Esophagus squamous epithelium (tissue), 5 donors: Measurements from ENCODE around the gene NEO1. TPM values are rescaled to one million over a fixed set of nuclear protein-coding genes. Genes with fewer than 3 reads are reported as not detected.
A peak's percentile ranks its signal among the peaks of the same experiment; 100 is the strongest.

Source experiments
- DNase-seq: peaks from one replicate; lab custom pipeline; 2025; lab: John Stamatoyannopoulos, UW
- H3K27ac ChIP-seq, 4 donors: fragments of 200-600 bp; sonication (generic); one replicate each; pipeline ENCODE4 v1.5.1; 2016 to 2019; ENCODE audit warnings: mild to moderate bottlenecking in 1 of 4
- H3K27me3 ChIP-seq, 4 donors: fragments of 200-600 bp; sonication (generic); 1 replicate in 3 of 4; 2 replicates in 1 of 4; pipeline versions ENCODE4 v1.5.1 to v1.6.0; 2017 to 2021; ENCODE audit warnings: antibody characterized with exemption in 1 of 4
- H3K36me3 ChIP-seq, 3 donors: fragments of 200-600 bp; sonication (generic); one replicate each; pipeline ENCODE4 v1.5.1; 2016 to 2019
- H3K4me1 ChIP-seq, 3 donors: fragments of 200-600 bp; sonication (generic); one replicate each; pipeline ENCODE4 v1.5.1; 2017 to 2019
- H3K4me3 ChIP-seq, 4 donors: fragments of 200-600 bp; sonication (generic); 1 replicate in 3 of 4; 2 replicates in 1 of 4; pipeline ENCODE4 v1.5.1; 2016 to 2019; ENCODE audit warnings: mild to moderate bottlenecking in 2 of 4, moderate library complexity in 1 of 4
- H3K9me3 ChIP-seq, 3 donors: fragments of 200-600 bp; sonication (generic); one replicate each; pipeline ENCODE4 v1.5.1; 2016 to 2019
- CTCF ChIP-seq, 6 experiments: fragments of 450-650 bp in 4 of 6; fragments of 200-600 bp in 2 of 6; sonication (generic) in 2 of 6; IDR thresholded peaks; one replicate each; pipeline ENCODE4 v1.5.1; 2016 to 2019; ENCODE audit warnings: antibody characterized with exemption in 6 of 6, mild to moderate bottlenecking in 4 of 6, moderate library complexity in 4 of 6
- POLR2A ChIP-seq, 4 donors: fragments of 450-650 bp; IDR thresholded peaks; one replicate each; pipeline ENCODE4 v1.6.1; 2017; ENCODE audit warnings: antibody characterized with exemption in 4 of 4, mild to moderate bottlenecking in 4 of 4, moderate library complexity in 3 of 4
- WGBS, 2 donors: methylation state at CpG; one replicate each; pipeline ENCODE4 v1.1.5; 2018; 5-methylcytosine and 5-hydroxymethylcytosine counted together
- intact Hi-C: fragments of 100-400 bp; cut with DNase I; formaldehyde crosslinking; loops from one replicate; pipeline ENCODE4 v1.15.0; 2022
- total RNA-seq, 4 donors: library from RNA; depleted of rRNA; stranded (reverse); fragments of >200 nt; gene quantifications; one replicate each; pipeline ENCODE4 v1.1.0, GENCODE V29; 2016
- donor health status: DM: yes; HTN: yes; CAD: no.

NEO1 gene
- total RNA-seq = 10 to 100 TPM in 3 of 4 donors, 1 to 10 TPM in 1; 9.2 to 32.0 (median 15.0) TPM

GRCh38 chr15:73051807-73052652, at the start of gene NEO1:
Gene NEO1, plus strand, starts transcription at chr15:73052463. Its CDS starts 213 bp downstream, at chr15:73052676.
- DNase-seq = peak; percentile 12
- Histone ChIP-seq H3K36me3 (no peaks in the 10 kb centered on the region), H3K27me3 (peaks cover 0 to 25% (median 0%) of the 10 kb centered on the region in 4 donors), H3K27ac (peak within 1 kb of the TSS; percentile 89 to 96 (median 92)), H3K4me1 (peaks cover 7 to 31% (median 7%) of the 10 kb centered on the region in 3 donors), H3K9me3 (no peaks in the 10 kb centered on the region), H3K4me3 (peak within 1 kb of the TSS; percentile 77 to 94 (median 86))
- WGBS, 2 donors = 0% methylated on average over 3 to 8 of the region's 108 CpGs
- intact Hi-C loops = no loop called here
- TF ChIP-seq CTCF (IDR thresholded peaks at IDR 0.05) (no peak), POLR2A (IDR thresholded peaks at IDR 0.05) (peak in 2 of 4 donors; percentile 26 to 39)

GRCh38 chr15:73004462-73004861, 47.8 kb upstream of the NEO1 start:
- Histone ChIP-seq H3K4me3 (no peak overlapping the region), H3K4me1 (peaks cover 4 to 22% (median 6%) of the 10 kb centered on the region in 3 donors), H3K9me3 (no peaks in the 10 kb centered on the region), H3K27ac (no peak overlapping the region), H3K27me3 (peaks cover 0 to 5% (median 0%) of the 10 kb centered on the region in 4 donors), H3K36me3 (no peaks in the 10 kb centered on the region)
- WGBS, 2 donors = 85 to 88% methylated on average over 4 to 5 of the region's 5 CpGs
- no peak for DNase-seq
- intact Hi-C loops = no loop called here
- no peak for TF ChIP-seq POLR2A (IDR thresholded peaks at IDR 0.05)
- TF ChIP-seq CTCF (IDR thresholded peaks at IDR 0.05) = no peak

DNA sequence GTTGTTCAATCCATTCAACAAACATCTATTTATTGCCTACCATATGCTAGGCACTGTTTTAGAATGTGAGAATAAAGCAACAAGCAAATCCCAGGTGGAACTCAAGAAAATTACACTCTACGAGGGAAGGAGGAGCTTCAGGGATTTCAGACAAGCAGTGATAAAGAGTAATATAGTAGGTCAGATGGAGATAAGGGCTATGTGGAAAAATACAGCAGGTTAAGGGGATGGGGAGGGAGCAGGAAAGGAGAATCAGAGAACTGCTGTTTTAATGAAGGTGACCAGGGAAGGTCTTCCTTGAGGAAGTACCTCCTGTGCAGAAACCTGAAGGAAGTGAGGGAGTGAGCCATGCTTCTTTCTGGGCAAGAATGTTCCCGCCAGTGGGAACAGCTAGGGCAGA, 47.2 kb upstream of the NEO1 start:
- H3K36me3 ChIP-seq = no peaks in the 10 kb centered on the region
- H3K4me3 ChIP-seq = no peak overlapping the region
- no peak for DNase-seq
- H3K4me1 ChIP-seq = peaks cover 0 to 22% (median 2%) of the 10 kb centered on the region in 3 donors
- no peaks in the 10 kb centered on the region for H3K9me3 ChIP-seq
- intact Hi-C loops = no loop called here
- TF ChIP-seq CTCF (IDR thresholded peaks at IDR 0.05) (no peak), POLR2A (IDR thresholded peaks at IDR 0.05) (no peak)
- peaks cover 0 to 5% (median 0%) of the 10 kb centered on the region in 4 donors for H3K27me3 ChIP-seq
- WGBS, 2 donors = 76 to 85% methylated on average over 2 of the region's 2 CpGs
- H3K27ac ChIP-seq = no peak overlapping the region

GRCh38 chr15:73005446-73005845, 46.8 kb upstream of the NEO1 start:
- peaks cover 0 to 22% (median 0%) of the 10 kb centered on the region in 3 donors for H3K4me1 ChIP-seq
- no peaks in the 10 kb centered on the region for H3K9me3 ChIP-seq
- H3K4me3 ChIP-seq = no peak overlapping the region
- no peaks in the 10 kb centered on the region for H3K36me3 ChIP-seq
- H3K27me3 ChIP-seq = peaks cover 0 to 5% (median 0%) of the 10 kb centered on the region in 4 donors
- no peak for DNase-seq
- intact Hi-C loops = no loop called here
- whole genome bisulfite sequencing, 2 donors = 77 to 81% methylated on average over 2 of the region's 2 CpGs
- H3K27ac ChIP-seq = no peak overlapping the region
- TF ChIP-seq CTCF (IDR thresholded peaks at IDR 0.05) (no peak), POLR2A (IDR thresholded peaks at IDR 0.05) (no peak)

DNA sequence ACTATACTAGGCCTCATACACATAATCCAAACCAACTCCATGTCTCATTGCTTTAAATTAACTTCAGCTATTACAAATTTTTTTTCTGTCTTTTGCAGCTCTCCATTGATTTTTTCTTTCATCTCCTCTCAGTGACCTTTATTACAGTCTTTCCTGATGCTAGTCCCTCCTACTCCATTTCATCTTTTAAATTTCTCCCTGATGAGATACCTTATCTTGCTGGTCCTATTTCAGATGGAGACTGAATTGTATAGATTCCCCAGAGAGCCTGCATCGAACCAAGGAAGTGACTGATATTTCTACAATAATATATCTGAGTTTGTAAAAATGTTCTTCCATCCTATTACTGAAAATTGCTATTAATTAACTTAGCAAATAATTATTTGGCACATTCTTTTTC, 45.7 kb upstream of the NEO1 start:
- Histone ChIP-seq H3K27ac (no peak overlapping the region), H3K27me3 (peaks cover 0 to 12% (median 0%) of the 10 kb centered on the region in 4 donors), H3K9me3 (no peaks in the 10 kb centered on the region), H3K4me1 (peaks cover 0 to 18% (median 0%) of the 10 kb centered on the region in 3 donors), H3K36me3 (no peaks in the 10 kb centered on the region), H3K4me3 (no peak overlapping the region)
- 69 to 84% methylated on average over 1 of the region's 1 CpG for WGBS, 2 donors
- TF ChIP-seq POLR2A (IDR thresholded peaks at IDR 0.05) (no peak), CTCF (IDR thresholded peaks at IDR 0.05) (no peak)
- intact Hi-C loops = no loop called here
- DNase-seq = no peak
